HuH-7 (cell line): Measurements from ENCODE around the gene OR2W1.

Experiments
- DNase-seq: peaks from one replicate; pipeline ENCODE4 v3.0.0; 2011; ENCODE audit warnings: low spot score

Gene OR2W1

GRCh38 chr6:28996844-28997510 is 48.0 kb downstream of the OR2W1 start:
- no peak for DNase-seq

DNA sequence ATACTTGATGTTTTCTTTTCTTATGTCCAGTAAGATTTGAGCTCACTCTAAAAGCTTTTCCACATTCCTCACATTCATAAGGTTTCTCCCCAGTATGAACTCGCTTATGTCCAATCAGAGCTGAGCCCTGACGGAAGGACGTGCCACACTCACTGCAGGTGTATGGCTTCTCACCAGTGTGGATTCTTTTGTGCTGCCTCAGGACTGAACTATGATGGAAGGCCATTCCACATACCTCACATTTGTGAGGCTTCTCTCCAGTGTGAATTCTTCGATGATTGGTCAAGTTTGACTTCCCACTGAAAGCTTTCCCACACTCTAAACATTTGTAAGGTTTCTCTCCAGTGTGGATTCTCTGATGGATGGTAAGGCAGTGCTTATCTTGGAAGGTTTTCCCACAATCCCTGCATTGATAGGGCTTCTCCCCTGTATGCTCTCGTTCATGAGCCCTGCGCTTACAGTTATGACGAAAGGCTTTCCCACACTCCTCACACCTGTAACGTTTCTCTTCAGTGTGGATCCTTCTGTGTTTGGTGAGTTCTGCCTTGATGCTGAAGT is 49.8 kb downstream of the OR2W1 start:
- DNase-seq: no peak
